ENCODE results near the gene CERS6.

CERS6 gene

DNA sequence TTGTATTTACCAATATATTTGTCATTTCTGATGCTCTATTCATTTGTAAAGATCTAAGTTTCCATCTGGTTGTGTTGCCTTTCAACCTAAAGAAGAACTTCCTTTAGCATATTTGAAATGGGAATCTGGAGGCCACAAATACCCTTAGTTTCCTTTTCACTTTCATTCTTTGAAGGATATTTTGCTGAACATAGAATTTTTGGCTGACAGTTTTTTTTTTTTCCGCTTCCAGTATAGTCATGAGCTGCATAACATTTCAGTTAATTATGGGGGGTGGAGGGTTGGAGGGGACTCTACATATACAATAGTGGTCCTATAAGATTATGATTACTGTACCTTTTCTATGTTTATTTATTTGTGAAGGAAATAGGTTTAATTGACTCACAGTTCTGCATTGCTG, 83.9 kb downstream of the CERS6 start:
- H3K4me3 ChIP-seq (ENCODE audit: low read depth, low read length) = no peak overlapping the region
- TF ChIP-seq MYC (IDR thresholded peaks at IDR 0.05; ENCODE audit: low read depth, low read length) (no peak), POLR2A (IDR thresholded peaks at IDR 0.05; ENCODE audit: extremely low read depth, insufficient read length) (no peak)
- TF ChIP-seq, protein P1, sequence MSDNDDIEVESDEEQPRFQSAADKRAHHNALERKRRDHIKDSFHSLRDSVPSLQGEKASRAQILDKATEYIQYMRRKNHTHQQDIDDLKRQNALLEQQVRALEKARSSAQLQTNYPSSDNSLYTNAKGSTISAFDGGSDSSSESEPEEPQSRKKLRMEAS (IDR thresholded peaks at IDR 0.05; ENCODE audit: low read depth, low read length) = no peak
- TF ChIP-seq, protein P2, sequence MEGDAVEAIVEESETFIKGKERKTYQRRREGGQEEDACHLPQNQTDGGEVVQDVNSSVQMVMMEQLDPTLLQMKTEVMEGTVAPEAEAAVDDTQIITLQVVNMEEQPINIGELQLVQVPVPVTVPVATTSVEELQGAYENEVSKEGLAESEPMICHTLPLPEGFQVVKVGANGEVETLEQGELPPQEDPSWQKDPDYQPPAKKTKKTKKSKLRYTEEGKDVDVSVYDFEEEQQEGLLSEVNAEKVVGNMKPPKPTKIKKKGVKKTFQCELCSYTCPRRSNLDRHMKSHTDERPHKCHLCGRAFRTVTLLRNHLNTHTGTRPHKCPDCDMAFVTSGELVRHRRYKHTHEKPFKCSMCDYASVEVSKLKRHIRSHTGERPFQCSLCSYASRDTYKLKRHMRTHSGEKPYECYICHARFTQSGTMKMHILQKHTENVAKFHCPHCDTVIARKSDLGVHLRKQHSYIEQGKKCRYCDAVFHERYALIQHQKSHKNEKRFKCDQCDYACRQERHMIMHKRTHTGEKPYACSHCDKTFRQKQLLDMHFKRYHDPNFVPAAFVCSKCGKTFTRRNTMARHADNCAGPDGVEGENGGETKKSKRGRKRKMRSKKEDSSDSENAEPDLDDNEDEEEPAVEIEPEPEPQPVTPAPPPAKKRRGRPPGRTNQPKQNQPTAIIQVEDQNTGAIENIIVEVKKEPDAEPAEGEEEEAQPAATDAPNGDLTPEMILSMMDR (IDR thresholded peaks at IDR 0.05; ENCODE audit: low read depth, low read length) = no peak
- no peak for DNase-seq (ENCODE audit: low read depth)

DNA sequence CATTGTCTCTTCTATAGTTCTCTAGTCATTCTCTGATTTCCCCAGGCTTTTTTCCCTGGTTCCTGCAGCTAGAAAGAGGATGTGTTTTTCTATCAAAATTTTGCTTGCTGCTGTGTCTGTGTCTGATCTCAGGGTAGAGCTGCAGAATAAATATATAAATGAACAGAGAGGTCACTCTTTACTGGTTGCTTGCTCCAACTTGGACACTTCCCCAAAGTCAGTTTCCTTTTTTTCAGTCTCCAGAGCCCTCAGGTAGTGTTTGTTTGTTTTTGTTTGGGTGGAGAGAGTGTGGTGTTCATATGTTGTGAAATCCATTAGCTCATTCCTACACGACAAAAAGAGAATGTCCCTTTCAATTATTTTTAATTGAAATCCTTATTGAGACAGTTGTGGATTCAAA, 85.8 kb downstream of the CERS6 start:
- TF ChIP-seq, protein P2 (IDR thresholded peaks at IDR 0.05; ENCODE audit: low read depth, low read length) = no peak
- TF ChIP-seq, protein P1 (IDR thresholded peaks at IDR 0.05; ENCODE audit: low read depth, low read length) = no peak
- TF ChIP-seq MYC (IDR thresholded peaks at IDR 0.05; ENCODE audit: low read depth, low read length) (no peak), POLR2A (IDR thresholded peaks at IDR 0.05; ENCODE audit: extremely low read depth, insufficient read length) (no peak)
- H3K4me3 ChIP-seq (ENCODE audit: low read depth, low read length) = no peak overlapping the region
- peak; percentile 34 for DNase-seq (ENCODE audit: low read depth)

DNA sequence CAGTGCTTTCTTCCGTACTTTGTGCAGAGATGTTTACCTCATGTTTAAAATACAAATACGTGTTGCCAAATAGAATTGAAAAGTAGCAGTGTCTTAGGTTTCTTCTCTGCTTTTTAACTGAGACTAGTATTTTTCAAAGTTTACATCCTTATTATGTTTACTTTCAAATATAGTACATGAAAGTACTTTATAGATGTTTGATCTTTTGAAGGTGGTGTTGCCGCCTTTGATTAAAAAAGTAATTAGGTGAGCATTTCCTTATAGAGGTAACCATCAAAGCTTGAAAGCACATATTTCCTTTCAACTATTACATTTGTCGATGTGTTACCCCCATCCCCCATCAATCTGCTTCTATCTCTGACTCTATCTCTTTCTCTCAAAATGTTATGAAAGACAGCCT, 87.0 kb downstream of the CERS6 start:
- TF ChIP-seq, protein P2 (IDR thresholded peaks at IDR 0.05; ENCODE audit: low read depth, low read length) = no peak
- TF ChIP-seq POLR2A (IDR thresholded peaks at IDR 0.05; ENCODE audit: extremely low read depth, insufficient read length) (no peak), MYC (IDR thresholded peaks at IDR 0.05; ENCODE audit: low read depth, low read length) (no peak)
- TF ChIP-seq, protein P1 (IDR thresholded peaks at IDR 0.05; ENCODE audit: low read depth, low read length) = no peak
- no peak for DNase-seq (ENCODE audit: low read depth)
- H3K4me3 ChIP-seq (ENCODE audit: low read depth, low read length) = no peak overlapping the region

- TF ChIP-seq POLR2A (IDR thresholded peaks at IDR 0.05; ENCODE audit: extremely low read depth, insufficient read length) (no peak), MYC (IDR thresholded peaks at IDR 0.05; ENCODE audit: low read depth, low read length) (no peak)
- TF ChIP-seq, protein P2 (IDR thresholded peaks at IDR 0.05; ENCODE audit: low read depth, low read length) = no peak
- TF ChIP-seq, protein P1 (IDR thresholded peaks at IDR 0.05; ENCODE audit: low read depth, low read length) = no peak
- H3K4me3 ChIP-seq (ENCODE audit: low read depth, low read length) = no peak overlapping the region
- no peak for DNase-seq (ENCODE audit: low read depth)
Observed at GRCh38 chr2:168543935-168544334, 87.9 kb downstream of the CERS6 start.

GRCh38 chr2:168545439-168546082, 89.5 kb downstream of the CERS6 start:
- H3K4me3 ChIP-seq (ENCODE audit: low read depth, low read length) = no peak overlapping the region
- TF ChIP-seq MYC (IDR thresholded peaks at IDR 0.05; ENCODE audit: low read depth, low read length) (no peak), POLR2A (IDR thresholded peaks at IDR 0.05; ENCODE audit: extremely low read depth, insufficient read length) (no peak)
- TF ChIP-seq, protein P2 (IDR thresholded peaks at IDR 0.05; ENCODE audit: low read depth, low read length) = no peak
- TF ChIP-seq, protein P1 (IDR thresholded peaks at IDR 0.05; ENCODE audit: low read depth, low read length) = no peak
- DNase-seq (ENCODE audit: low read depth) = no peak
